ENCODE measurements around the gene KRT20.

The KRT20 gene

GRCh38 chr17:40850293-40850972, 34.6 kb downstream of the KRT20 start:
- no peak for DNase-seq (ENCODE audit: low read depth)

DNA sequence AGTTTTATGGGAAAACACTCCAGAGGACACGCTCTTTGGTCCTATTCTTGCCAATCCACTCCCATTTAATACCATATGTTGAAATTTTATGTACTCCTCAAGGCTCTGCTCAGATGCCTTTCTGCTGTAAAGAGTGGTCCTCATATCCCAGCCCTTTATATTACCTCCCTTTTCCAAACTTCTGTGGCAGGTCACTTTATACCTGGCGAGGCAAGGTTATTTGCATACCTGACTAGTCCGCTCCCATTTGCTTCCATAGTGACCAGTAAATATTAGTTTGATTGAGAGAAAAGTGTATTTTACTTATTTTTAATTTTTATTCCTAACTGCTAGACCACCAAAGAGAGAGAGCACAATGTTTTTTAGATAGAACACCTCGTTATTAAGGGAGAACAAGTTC, 35.3 kb downstream of the KRT20 start:
- no peak for DNase-seq (ENCODE audit: low read depth)

- no peak for DNase-seq (ENCODE audit: low read depth)
Measured at GRCh38 chr17:40848583-40849235, 36.3 kb downstream of the KRT20 start.

- DNase-seq (ENCODE audit: low read depth), result no peak
Measured at GRCh38 chr17:40846515-40847144, 38.4 kb downstream of the KRT20 start.

GRCh38 chr17:40844671-40845107, 40.4 kb downstream of the KRT20 start:
- DNase-seq (ENCODE audit: low read depth), result no peak

GRCh38 chr17:40843242-40843641, 41.8 kb downstream of the KRT20 start:
- no peak for DNase-seq (ENCODE audit: low read depth)

GRCh38 chr17:40841246-40841645, 43.8 kb downstream of the KRT20 start:
- no peak for DNase-seq (ENCODE audit: low read depth)

DNA sequence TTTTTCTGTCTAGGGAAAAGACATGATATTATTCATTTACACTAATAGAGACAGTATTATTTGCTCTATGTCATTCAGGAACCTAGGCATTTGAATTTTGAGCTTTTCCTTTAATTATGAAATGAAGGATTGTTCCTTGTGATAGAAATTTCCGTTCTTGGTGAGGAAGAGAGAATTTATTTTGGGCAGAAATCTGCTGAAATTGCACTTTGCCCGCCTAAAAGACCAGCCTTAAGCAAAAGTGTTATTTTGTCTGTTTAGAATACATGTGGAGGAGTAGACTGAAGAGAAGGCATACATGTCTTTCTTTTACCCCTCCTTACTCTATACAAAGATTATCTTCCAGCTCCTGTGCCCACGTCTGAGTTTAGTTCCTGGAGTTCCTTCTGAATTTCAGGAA, 45.8 kb downstream of the KRT20 start:
- no peak for DNase-seq (ENCODE audit: low read depth)

GRCh38 chr17:40836020-40836419, 49.0 kb downstream of the KRT20 start:
- DNase-seq (ENCODE audit: low read depth), result no peak

DNA sequence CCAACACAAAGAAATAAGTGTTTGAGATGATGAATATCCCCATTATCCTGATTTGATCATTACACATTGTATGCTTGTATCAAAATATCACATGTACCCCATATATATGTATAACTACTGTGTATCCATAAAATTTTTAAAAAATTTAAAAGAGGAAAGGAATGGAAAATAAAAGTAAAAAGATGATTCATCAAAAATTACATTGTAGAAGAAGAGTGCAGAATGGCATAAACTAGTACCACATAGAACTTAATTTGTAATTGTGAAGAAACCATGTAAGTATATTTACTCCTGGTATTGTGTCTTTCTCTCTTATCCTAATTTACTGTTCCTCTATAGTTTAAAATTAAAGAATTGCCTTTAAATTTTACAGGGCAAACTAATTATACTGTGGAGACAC, 51.2 kb downstream of the KRT20 start:
- DNase-seq (ENCODE audit: low read depth), result no peak

DNA sequence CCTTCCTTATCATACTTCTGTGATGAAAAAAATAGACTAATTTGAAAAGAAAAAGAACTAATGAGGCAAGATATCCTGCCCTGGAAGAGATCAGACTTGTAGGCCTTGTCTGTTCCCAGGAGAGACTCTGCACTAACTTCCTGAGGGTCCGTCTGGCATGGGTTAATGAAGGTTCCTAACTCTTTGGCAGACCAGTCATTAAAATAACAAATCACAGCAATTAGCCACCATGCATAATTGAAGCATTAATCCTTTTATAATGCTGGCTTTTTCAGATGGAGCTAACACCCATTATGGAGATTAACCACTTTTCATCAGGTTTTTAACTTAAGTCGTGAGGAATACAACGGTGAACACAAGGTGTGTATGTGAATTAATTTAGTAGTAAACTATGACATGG, 52.2 kb downstream of the KRT20 start:
- no peak for DNase-seq (ENCODE audit: low read depth)

- no peak for DNase-seq (ENCODE audit: low read depth)
Measured at GRCh38 chr17:40830085-40830776, 54.8 kb downstream of the KRT20 start.

DNA sequence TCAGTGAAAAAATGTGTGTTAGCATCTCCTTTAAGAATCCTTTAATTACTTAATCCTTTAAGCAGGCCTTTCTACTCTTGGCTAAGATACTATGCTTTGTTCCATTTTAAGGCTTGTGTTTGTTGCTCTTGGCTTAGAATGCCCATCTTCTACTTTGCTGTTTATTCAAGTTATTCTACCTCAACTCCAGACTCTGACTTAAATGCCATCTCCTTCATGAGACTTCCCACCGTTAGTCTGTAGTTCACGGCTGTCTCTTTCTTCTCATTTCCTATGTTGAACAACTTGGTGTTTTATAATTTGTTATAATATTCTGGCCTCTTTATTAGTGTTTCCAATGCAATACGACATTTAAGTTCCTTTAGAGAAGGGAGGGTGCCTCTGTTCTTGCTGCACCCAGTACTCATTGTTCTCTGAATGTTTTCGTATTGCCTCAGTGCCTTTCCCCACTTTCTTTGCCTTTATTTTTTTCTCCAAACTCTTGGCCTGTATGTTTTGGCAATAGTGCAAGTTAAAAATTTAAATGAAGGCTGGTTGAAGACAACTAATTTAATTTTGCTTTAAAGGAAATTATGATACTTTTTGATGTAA, 56.5 kb downstream of the KRT20 start:
- DNase-seq (ENCODE audit: low read depth), result no peak

DNA sequence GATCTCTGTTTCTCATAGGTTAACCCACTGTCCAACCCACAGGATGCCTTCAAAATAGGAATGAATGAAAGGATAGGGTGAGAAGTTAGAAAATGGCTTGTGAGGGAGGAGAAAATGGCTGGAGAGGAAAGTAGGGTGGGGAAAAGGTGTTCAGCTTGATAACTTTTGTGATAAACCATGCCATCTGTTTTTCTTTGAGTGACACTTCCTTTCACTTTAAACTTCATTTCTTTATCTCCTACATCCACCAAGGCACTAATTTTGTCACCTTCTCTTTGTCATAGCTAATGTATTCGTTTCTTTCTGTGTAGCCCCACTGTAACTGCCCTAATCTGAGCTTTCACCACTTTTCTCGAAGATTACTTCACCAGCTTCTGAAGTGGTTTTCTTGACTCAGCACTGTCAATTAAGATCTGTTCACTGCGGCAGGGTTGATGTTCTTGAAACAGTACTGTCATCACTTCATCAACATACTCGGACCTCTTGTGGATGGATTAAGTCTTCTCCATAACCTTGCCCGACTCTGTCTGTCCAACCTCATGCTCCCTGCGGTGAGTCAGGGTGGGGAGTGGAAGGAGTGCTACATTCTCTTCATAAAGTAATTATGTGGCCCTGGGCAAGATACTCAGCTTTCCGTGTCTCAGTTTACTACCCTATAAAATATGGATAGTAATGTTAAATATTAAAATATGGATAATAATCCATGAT, 57.1 kb downstream of the KRT20 start:
- DNase-seq (ENCODE audit: low read depth), result no peak
